GM12878 (cell line): ENCODE measurements around the gene ADGRL3.

ENCODE experiments used
- EZH2 ChIP-seq: IDR thresholded peaks from 2 replicates; pipeline ENCODE4 v1.6.1; 2012; ENCODE audit warnings: low read depth, mild to moderate bottlenecking, control low read depth, inconsistent platforms, low read length, borderline replicate concordance; ENCODE audit not compliant: control insufficient read depth
- POLR2A ChIP-seq: IDR thresholded peaks from 2 replicates; pipeline ENCODE4 v1.6.1; 2011; ENCODE audit warnings: low read depth, mild to moderate bottlenecking, low read length
- TF ChIP-seq, protein P1 (sequence below), 3 experiments: IDR thresholded peaks in 2 of 3; conservative IDR thresholded peaks in 1 of 3; 2 replicates each; pipeline ENCODE4 v1.5.1; 2011; ENCODE audit warnings: low read depth in 3 of 3, low read length in 3 of 3, mild to moderate bottlenecking in 3 of 3, control low read depth in 2 of 3, moderate library complexity in 2 of 3, inconsistent platforms in 1 of 3, mixed read lengths in 1 of 3; ENCODE audit not compliant: control insufficient read depth in 2 of 3, insufficient read depth in 1 of 3; ENCODE audit errors: extremely low read depth in 1 of 3

DNA sequence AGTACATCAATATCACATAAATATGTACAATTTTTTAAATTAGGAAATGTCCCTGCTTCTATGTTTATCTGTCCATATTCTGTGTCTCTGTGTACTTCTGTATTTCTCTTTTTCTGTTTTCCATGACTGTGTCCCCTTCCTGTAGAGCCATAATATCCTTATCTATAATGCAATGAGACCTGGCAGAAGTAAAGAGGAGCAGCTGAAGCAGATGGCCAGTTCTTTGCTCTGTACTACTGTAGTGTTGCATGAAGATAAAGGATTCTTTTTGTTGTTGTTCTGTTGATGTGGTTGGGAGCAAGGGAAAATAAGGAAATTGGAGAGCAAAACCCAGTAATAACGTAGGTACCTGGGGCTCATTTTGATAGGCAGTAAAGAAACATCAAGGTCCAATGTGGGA is 301.7 kb downstream of the ADGRL3 start:
- TF ChIP-seq, protein P1, sequence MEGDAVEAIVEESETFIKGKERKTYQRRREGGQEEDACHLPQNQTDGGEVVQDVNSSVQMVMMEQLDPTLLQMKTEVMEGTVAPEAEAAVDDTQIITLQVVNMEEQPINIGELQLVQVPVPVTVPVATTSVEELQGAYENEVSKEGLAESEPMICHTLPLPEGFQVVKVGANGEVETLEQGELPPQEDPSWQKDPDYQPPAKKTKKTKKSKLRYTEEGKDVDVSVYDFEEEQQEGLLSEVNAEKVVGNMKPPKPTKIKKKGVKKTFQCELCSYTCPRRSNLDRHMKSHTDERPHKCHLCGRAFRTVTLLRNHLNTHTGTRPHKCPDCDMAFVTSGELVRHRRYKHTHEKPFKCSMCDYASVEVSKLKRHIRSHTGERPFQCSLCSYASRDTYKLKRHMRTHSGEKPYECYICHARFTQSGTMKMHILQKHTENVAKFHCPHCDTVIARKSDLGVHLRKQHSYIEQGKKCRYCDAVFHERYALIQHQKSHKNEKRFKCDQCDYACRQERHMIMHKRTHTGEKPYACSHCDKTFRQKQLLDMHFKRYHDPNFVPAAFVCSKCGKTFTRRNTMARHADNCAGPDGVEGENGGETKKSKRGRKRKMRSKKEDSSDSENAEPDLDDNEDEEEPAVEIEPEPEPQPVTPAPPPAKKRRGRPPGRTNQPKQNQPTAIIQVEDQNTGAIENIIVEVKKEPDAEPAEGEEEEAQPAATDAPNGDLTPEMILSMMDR (IDR thresholded peaks at IDR 0.05 in 2 of 3, conservative IDR thresholded peaks at IDR 0.05 in 1 of 3; ENCODE audit: control insufficient read depth in 2 of 3, extremely low read depth in 1 of 3, insufficient read depth in 1 of 3, low read depth in 3 of 3, low read length in 3 of 3) = no peak
- TF ChIP-seq POLR2A (no peak), EZH2 (no peak)
